DND-41 (cell line): ENCODE data around the gene LCN1.

ENCODE experiments used
- ATAC-seq: fragments of 200-7000 bp; cut with Tn5 transposase; 3 replicates; pipeline ENCODE4 v1.9.1; 2021; ENCODE audit warnings: low read depth; ENCODE audit not compliant: insufficient read depth
- DNase-seq: peaks from one replicate; pipeline ENCODE4 v3.0.0-alpha.2; 2020
- H2AFZ ChIP-seq: 2 replicates; pipeline ENCODE4 v1.6.0; 2012; ENCODE audit warnings: low read depth, low read length
- H3K27ac ChIP-seq: 2 replicates; pipeline ENCODE4 v1.5.1; 2012; ENCODE audit warnings: low read length, inconsistent platforms
- H3K27me3 ChIP-seq: fragments of 200-600 bp; sonication (generic); 2 replicates; pipeline ENCODE4 v1.6.0; 2012; ENCODE audit warnings: low read length, mild to moderate bottlenecking, inconsistent platforms; ENCODE audit not compliant: insufficient read depth, poor library complexity
- H3K36me3 ChIP-seq: 2 replicates; pipeline ENCODE4 v1.5.1; 2012; ENCODE audit warnings: low read length, inconsistent platforms; ENCODE audit not compliant: insufficient read depth
- H3K4me1 ChIP-seq: 2 replicates; pipeline ENCODE4 v1.5.1; 2012; ENCODE audit warnings: mild to moderate bottlenecking, low read length; ENCODE audit not compliant: insufficient read depth
- H3K4me2 ChIP-seq: 2 replicates; pipeline ENCODE4 v1.6.0; 2012; ENCODE audit warnings: mild to moderate bottlenecking, moderate library complexity, low read length, inconsistent platforms; ENCODE audit not compliant: insufficient read depth
- H3K4me3 ChIP-seq, 2 experiments: fragments of 200-600 bp in 1 of 2; shearing (Covaris generic) in 1 of 2; 2 replicates each; pipeline ENCODE4 v1.5.1; 2012 to 2016; ENCODE audit warnings: inconsistent platforms in 2 of 2, low read length in 2 of 2, mild to moderate bottlenecking in 2 of 2, low read depth in 1 of 2, moderate library complexity in 1 of 2
- H3K79me2 ChIP-seq: 2 replicates; pipeline ENCODE4 v1.6.0; 2012; ENCODE audit warnings: low read length, inconsistent platforms; ENCODE audit not compliant: insufficient read depth
- H3K9ac ChIP-seq: 2 replicates; pipeline ENCODE4 v1.6.0; 2012; ENCODE audit warnings: low read depth, mild to moderate bottlenecking, inconsistent platforms, low read length, moderate library complexity
- H3K9me3 ChIP-seq: 2 replicates; pipeline ENCODE4 v1.5.1; 2012; ENCODE audit warnings: low read length, moderate library complexity, mild to moderate bottlenecking, inconsistent platforms; ENCODE audit not compliant: insufficient read depth, severe bottlenecking
- H4K20me1 ChIP-seq: 2 replicates; pipeline ENCODE4 v1.6.0; 2012; ENCODE audit warnings: low read length; ENCODE audit not compliant: insufficient read depth
- CTCF ChIP-seq: IDR thresholded peaks from 2 replicates; pipeline ENCODE4 v1.5.1; 2012; ENCODE audit warnings: borderline replicate concordance, low read length, moderate library complexity, mild to moderate bottlenecking; ENCODE audit not compliant: poor library complexity, severe bottlenecking; ENCODE audit errors: extremely low read depth
- EZH2 ChIP-seq: IDR thresholded peaks from 3 replicates; pipeline ENCODE4 v1.6.1; 2012; ENCODE audit warnings: borderline replicate concordance, low read depth, mild to moderate bottlenecking, moderate library complexity, low read length, inconsistent platforms; ENCODE audit not compliant: severe bottlenecking

Gene LCN1

GRCh38 chr9:135478829-135479468 lies 42.3 kb upstream of the LCN1 start:
- TF ChIP-seq CTCF (no peak), EZH2 (no peak)
- Histone ChIP-seq H3K27ac (no peak overlapping the region), H3K9ac (no peak overlapping the region), H3K27me3 (no peaks in the 10 kb centered on the region), H3K79me2 (no peaks in the 10 kb centered on the region), H4K20me1 (no peaks in the 10 kb centered on the region), H3K4me2 (no peak overlapping the region), H3K4me1 (no peaks in the 10 kb centered on the region), H3K36me3 (no peaks in the 10 kb centered on the region), H2AFZ (no peak overlapping the region), H3K9me3 (no peaks in the 10 kb centered on the region), H3K4me3 (no peak overlapping the region)
- DNase-seq: no peak
- no peak for ATAC-seq

DNA sequence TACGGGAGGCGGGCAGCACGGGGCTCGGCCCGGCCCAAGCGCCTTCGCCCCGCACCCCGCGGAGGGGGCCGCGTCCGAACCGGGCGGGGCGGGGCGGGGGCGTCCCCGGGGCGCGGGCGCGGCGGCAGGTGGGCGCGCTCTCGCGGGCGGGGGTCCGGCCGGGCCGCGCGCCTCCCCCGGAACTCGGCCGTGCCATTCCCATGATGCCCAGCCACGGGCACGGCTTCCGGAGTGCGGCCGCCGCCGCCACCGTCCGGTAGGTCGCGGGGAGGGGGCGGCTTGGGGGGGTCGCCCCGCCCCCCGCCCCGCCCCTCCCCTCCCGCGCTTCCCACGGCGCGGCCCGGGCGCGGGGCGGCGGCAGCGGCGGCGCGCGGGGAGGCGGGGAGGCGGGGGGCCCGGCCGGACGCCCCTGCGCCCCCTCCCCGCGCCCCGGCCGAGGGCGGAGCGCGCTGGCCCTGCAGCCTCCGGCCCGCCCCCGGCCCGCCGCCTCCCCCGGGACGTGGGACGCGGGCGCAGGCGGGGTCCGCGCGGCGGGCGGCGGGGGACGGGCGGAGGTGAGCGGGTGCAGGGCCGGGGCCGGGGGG lies 41.7 kb upstream of the LCN1 start, which contains the start of gene PPP1R26:
TSS of gene PPP1R26 (plus strand) at position 314 of the 584 bp plus-strand sequence. CDS start 4,729 bp downstream, outside the sequence.
- ATAC-seq: no peak
- H3K4me3 ChIP-seq: no peak within 1 kb of the TSS
- TF ChIP-seq EZH2 (no peak), CTCF (no peak)
- no peaks in the 10 kb centered on the region for H3K4me1 ChIP-seq
- no peaks in the 10 kb centered on the region for H3K9me3 ChIP-seq
- no peak within 1 kb of the TSS for H2AFZ ChIP-seq
- H3K27me3 ChIP-seq: no peaks in the 10 kb centered on the region
- H3K79me2 ChIP-seq: no peaks in the 10 kb centered on the region
- H4K20me1 ChIP-seq: no peaks in the 10 kb centered on the region
- H3K27ac ChIP-seq: no peak within 1 kb of the TSS
- no peak for DNase-seq
- H3K9ac ChIP-seq: no peak within 1 kb of the TSS
- no peak within 1 kb of the TSS for H3K4me2 ChIP-seq
- H3K36me3 ChIP-seq: no peaks in the 10 kb centered on the region

DNA sequence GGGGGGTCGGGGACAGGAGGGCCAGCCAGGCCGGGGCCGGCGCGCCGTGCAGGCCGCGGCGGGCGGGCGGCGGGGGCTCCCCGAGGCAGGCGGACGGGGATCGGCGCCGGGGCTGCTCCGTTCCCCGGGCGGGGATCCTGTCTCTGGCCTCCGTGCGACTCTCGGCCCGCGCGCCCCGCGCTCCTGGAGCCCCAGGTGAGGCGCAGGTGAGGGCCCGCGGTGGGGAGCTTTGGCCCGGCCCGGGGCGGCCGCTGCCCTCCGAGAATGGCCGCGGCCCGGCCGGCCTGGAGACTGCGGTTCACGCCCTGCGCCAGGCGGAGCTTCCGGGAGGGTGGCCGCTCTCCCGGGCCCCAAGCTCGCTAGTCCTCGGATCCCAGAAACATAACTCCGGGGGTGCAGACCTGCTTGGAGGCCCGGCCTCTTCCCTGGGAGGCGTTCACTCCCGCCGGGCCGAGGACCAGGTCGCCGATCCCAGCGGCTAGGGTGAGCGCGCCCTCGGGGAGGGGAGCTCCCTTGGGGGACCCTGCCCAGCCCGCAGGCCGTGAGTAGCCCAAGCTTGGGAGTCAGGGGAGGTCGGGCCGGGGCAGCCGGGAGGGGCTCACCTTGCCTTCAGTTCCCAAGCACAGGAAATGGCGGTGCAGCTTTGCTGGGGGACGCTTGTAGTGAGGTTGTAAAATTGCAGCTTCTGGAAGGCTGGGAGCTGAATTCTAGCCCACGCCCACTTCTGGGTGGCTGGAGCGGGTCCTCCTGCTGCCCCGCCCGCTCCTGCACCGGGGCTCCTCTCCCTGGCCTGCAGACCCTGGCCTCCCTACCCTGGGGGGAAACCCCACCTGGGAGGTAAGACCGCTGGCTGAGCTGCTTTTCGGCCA lies 40.9 kb upstream of the LCN1 start:
- no peaks in the 10 kb centered on the region for H3K36me3 ChIP-seq
- no peaks in the 10 kb centered on the region for H3K27me3 ChIP-seq
- DNase-seq: no peak
- no peak overlapping the region for H2AFZ ChIP-seq
- no peak overlapping the region for H3K4me3 ChIP-seq
- H3K4me1 ChIP-seq: no peaks in the 10 kb centered on the region
- no peak overlapping the region for H3K4me2 ChIP-seq
- no peaks in the 10 kb centered on the region for H3K9me3 ChIP-seq
- TF ChIP-seq CTCF (no peak), EZH2 (no peak)
- no peak overlapping the region for H3K27ac ChIP-seq
- H4K20me1 ChIP-seq: no peaks in the 10 kb centered on the region
- H3K9ac ChIP-seq: no peak overlapping the region
- no peaks in the 10 kb centered on the region for H3K79me2 ChIP-seq
- ATAC-seq: no peak
